GM23338 (cell line): ENCODE data around the gene PDP2. TPM values are rescaled to one million over a fixed set of nuclear protein-coding genes. Genes with fewer than 3 reads are reported as not detected.
A peak's percentile ranks its signal among the peaks of the same experiment; 100 is the strongest.

Experiments used
- ATAC-seq: fragments of 200-7000 bp; cut with Tn5 transposase; 3 replicates; pipeline ENCODE4 v1.9.1; 2020
- DNase-seq: peaks from one replicate; pipeline ENCODE4 v3.0.0-alpha.2; 2015; ENCODE audit warnings: low spot score
- H2AFZ ChIP-seq: fragments of 200-600 bp; sonication (generic); 2 replicates; pipeline ENCODE4 v1.8.0; 2016; ENCODE audit warnings: antibody characterized with exemption, mild to moderate bottlenecking, moderate library complexity
- H3F3A ChIP-seq: fragments of 200-600 bp; sonication (generic); replicated peaks from 2 replicates; pipeline ENCODE4 v1.8.0; 2017; ENCODE audit warnings: antibody characterized with exemption, mixed run types, low read depth
- H3K27ac ChIP-seq: fragments of 200-600 bp; sonication (generic); 2 replicates; pipeline ENCODE4 v1.6.1; 2016; ENCODE audit warnings: low read depth
- H3K27me3 ChIP-seq: fragments of 200-600 bp; sonication (generic); 2 replicates; pipeline ENCODE4 v1.8.0; 2016; ENCODE audit warnings: mild to moderate bottlenecking, mixed run types, moderate library complexity; ENCODE audit not compliant: insufficient read depth
- H3K36me3 ChIP-seq: fragments of 200-600 bp; sonication (generic); 2 replicates; pipeline ENCODE4 v1.8.0; 2016; ENCODE audit warnings: mild to moderate bottlenecking; ENCODE audit not compliant: insufficient read depth
- H3K4me1 ChIP-seq: fragments of 200-600 bp; sonication (generic); 2 replicates; pipeline ENCODE4 v1.8.0; 2016; ENCODE audit warnings: mild to moderate bottlenecking, moderate library complexity; ENCODE audit not compliant: insufficient read depth
- H3K4me2 ChIP-seq: fragments of 200-600 bp; sonication (generic); 2 replicates; pipeline ENCODE4 v1.7.1; 2017; ENCODE audit warnings: mixed run types
- H3K4me3 ChIP-seq: fragments of 200-600 bp; sonication (generic); 2 replicates; pipeline ENCODE4 v1.6.1; 2016; ENCODE audit warnings: mixed run types
- H3K79me2 ChIP-seq: fragments of 200-600 bp; sonication (generic); replicated peaks from 2 replicates; pipeline ENCODE4 v1.8.0; 2017; ENCODE audit warnings: mild to moderate bottlenecking; ENCODE audit not compliant: insufficient read depth
- H3K9me2 ChIP-seq: fragments of 200-600 bp; sonication (generic); 2 replicates; pipeline ENCODE4 v1.8.0; 2017; ENCODE audit not compliant: insufficient read depth
- H4K20me1 ChIP-seq: fragments of 200-600 bp; sonication (generic); replicated peaks from 2 replicates; pipeline ENCODE4 v1.8.0; 2017; ENCODE audit warnings: mild to moderate bottlenecking; ENCODE audit not compliant: insufficient read depth
- H3K27ac Mint-ChIP-seq: 2 replicates; pipeline ENCODE4 v1.8.0; 2020; ENCODE audit warnings: inconsistent platforms, mild to moderate bottlenecking, moderate library complexity, mixed read lengths
- H3K27me3 Mint-ChIP-seq: 3 replicates; pipeline ENCODE4 v1.8.0; 2022; ENCODE audit warnings: low read depth, mild to moderate bottlenecking, moderate library complexity, mixed read lengths, inconsistent platforms; ENCODE audit not compliant: insufficient read depth, poor library complexity
- H3K36me3 Mint-ChIP-seq: 3 replicates; pipeline ENCODE4 v1.8.0; 2021; ENCODE audit warnings: low read depth, mild to moderate bottlenecking, inconsistent platforms, moderate library complexity, mixed read lengths
- H3K4me1 Mint-ChIP-seq: 3 replicates; pipeline ENCODE4 v1.8.0; 2020; ENCODE audit warnings: mild to moderate bottlenecking, inconsistent platforms, mixed read lengths
- H3K4me3 Mint-ChIP-seq: 3 replicates; pipeline ENCODE4 v1.8.0; 2021; ENCODE audit warnings: moderate library complexity, mild to moderate bottlenecking, inconsistent platforms, mixed read lengths
- H3K9me3 Mint-ChIP-seq: 3 replicates; pipeline ENCODE4 v1.8.0; 2020; ENCODE audit warnings: moderate library complexity, mild to moderate bottlenecking, inconsistent platforms, mixed read lengths
- CTCF ChIP-seq, 2 experiments: fragments of 200-600 bp in 1 of 2; sonication (generic) in 1 of 2; conservative IDR thresholded peaks; 2 replicates each; pipeline versions ENCODE4 v1.5.1 to v1.6.1; 2016 to 2017; ENCODE audit warnings: antibody characterized with exemption in 2 of 2, low read depth in 2 of 2, mild to moderate bottlenecking in 2 of 2, moderate library complexity in 1 of 2
- ETS1 ChIP-seq: IDR thresholded peaks from 2 replicates; pipeline ENCODE4 v1.6.1; 2016; ENCODE audit warnings: antibody characterized with exemption
- EZH2 ChIP-seq: fragments of 200-600 bp; sonication (generic); IDR thresholded peaks from one replicate; pipeline ENCODE4 v1.8.0; 2017; ENCODE audit warnings: antibody characterized with exemption, mild to moderate bottlenecking, low read depth; ENCODE audit not compliant: unreplicated experiment
- EZH2phosphoT487 ChIP-seq: fragments of 200-600 bp; sonication (generic); IDR thresholded peaks from one replicate; pipeline ENCODE4 v1.8.1; 2018; ENCODE audit warnings: antibody characterized with exemption; ENCODE audit not compliant: unreplicated experiment
- NANOG ChIP-seq: IDR thresholded peaks from 2 replicates; pipeline ENCODE4 v1.6.1; 2016; ENCODE audit warnings: antibody characterized with exemption, borderline replicate concordance
- POLR2AphosphoS5 ChIP-seq: IDR thresholded peaks from 2 replicates; pipeline ENCODE4 v1.6.1; 2016; ENCODE audit warnings: antibody characterized with exemption, low read depth
- STAT1 ChIP-seq: IDR thresholded peaks from one replicate; pipeline ENCODE4 v1.6.1; 2016; ENCODE audit warnings: antibody characterized with exemption; ENCODE audit not compliant: unreplicated experiment
- ZNF331 ChIP-seq: fragments of 250-450 bp; sonication (Bioruptor Pico); IDR thresholded peaks from 2 replicates; pipeline ENCODE4 v1.5.0; 2020; ENCODE audit warnings: low read depth, mild to moderate bottlenecking, moderate library complexity
- polyA plus RNA-seq: library from polyadenylated mRNA; unstranded; fragments of >200 nt; fragmentation: Nextera tagmentation; extraction: Ambion mirVana; gene quantifications from 2 replicates; pipeline ENCODE4 v1.2.1, GENCODE V29; 2016
- total RNA-seq: library from RNA; depleted of rRNA; stranded (reverse); fragments of >200 nt; shearing (Covaris generic); gene quantifications from 2 replicates; pipeline ENCODE4 v1.2.3, GENCODE V29; 2014
- TF ChIP-seq, protein P1 (sequence below): fragments of 250-450 bp; sonication (Bioruptor Pico); IDR thresholded peaks from 2 replicates; pipeline ENCODE4 v1.5.0; 2020; ENCODE audit warnings: mild to moderate bottlenecking, moderate library complexity

PDP2 gene
- total and polyA plus RNA-seq, 2 experiments from 2014 or later, result 9.0 to 23.2 TPM

DNA sequence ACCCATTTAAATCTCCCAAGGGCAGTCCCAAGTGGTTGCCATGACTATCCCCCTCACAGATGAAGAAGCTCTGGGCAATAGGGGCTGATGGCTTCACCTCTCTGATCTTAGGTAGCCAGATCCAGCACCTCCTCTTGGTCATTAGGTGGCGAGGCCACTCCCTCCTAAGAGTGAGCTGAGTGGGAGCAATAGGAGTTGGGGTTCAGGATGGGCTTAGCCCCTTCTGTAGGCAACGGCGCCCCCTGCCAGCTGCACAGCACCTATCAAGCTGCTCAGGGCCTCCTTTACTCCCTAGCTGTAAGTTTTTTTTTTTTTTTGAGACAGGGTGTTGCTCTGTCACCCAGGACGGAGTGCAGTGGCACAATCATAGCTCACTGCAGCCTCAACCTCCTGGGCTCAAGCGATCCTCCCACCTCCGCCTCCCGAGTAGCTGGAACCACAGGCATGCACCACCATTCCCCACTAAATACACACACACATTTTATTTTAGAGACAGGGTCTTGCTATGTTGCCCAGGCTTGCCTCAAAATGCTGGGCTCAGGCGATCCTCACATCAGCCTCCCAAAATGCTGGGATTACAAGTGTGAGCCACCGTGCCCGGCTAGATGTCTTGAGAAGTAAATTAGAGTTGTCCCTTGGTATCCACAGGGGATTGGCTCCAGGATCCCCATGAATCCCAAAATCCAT, 48.5 kb downstream of the PDP2 start:
- Mint-ChIP-seq H3K4me1 (peaks cover 16% of the 10 kb centered on the region), H3K27me3 (peaks cover 46% of the 10 kb centered on the region), H3K9me3 (no peaks in the 10 kb centered on the region; the same call in 2 of the 3 replicates), H3K4me3 (no peak overlapping the region), H3K27ac (no peak overlapping the region), H3K36me3 (peaks cover 3% of the 10 kb centered on the region; the same call in 1 of the 3 replicates)
- Histone ChIP-seq H4K20me1 (no peaks in the 10 kb centered on the region; the same call in 1 of the 2 replicates), H3K36me3 (no peaks in the 10 kb centered on the region), H3K4me3 (no peak overlapping the region), H3K27me3 (peaks cover 44% of the 10 kb centered on the region), H3K79me2 (peaks cover 3% of the 10 kb centered on the region; the same call in 1 of the 2 replicates), H3K4me1 (peaks cover 8% of the 10 kb centered on the region), H3K27ac (no peak overlapping the region), H2AFZ (no peak overlapping the region), H3K9me2 (no peaks in the 10 kb centered on the region), H3F3A (0 out of 2 replicates have a peak, but pooled peaks cover 3% of the 10 kb centered on the region), H3K4me2 (no peak overlapping the region)
- DNase-seq (peak; percentile 88), ATAC-seq (peak; percentile 63)
- TF ChIP-seq CTCF (conservative IDR thresholded peaks at IDR 0.05; ENCODE audit: low read depth in 2 of 2) (peak; percentile 70 to 83), EZH2phosphoT487 (no peak), NANOG (no peak), ZNF331 (CRISPR knock-in tag) (no peak), STAT1 (no peak), POLR2AphosphoS5 (no peak)

GRCh38 chr16:66930189-66930588, 49.9 kb downstream of the PDP2 start:
- Mint-ChIP-seq H3K36me3 (peaks cover 5% of the 10 kb centered on the region; the same call in 1 of the 3 replicates), H3K9me3 (no peaks in the 10 kb centered on the region; the same call in 2 of the 3 replicates), H3K27ac (no peak overlapping the region), H3K4me3 (no peak overlapping the region), H3K4me1 (peaks cover 18% of the 10 kb centered on the region), H3K27me3 (peaks cover 47% of the 10 kb centered on the region)
- ATAC-seq (no peak), DNase-seq (no peak)
- H3K9me2 ChIP-seq, result no peaks in the 10 kb centered on the region
- no peaks in the 10 kb centered on the region for H3K36me3 ChIP-seq
- H2AFZ ChIP-seq, result no peak overlapping the region
- H3F3A ChIP-seq, result 0 out of 2 replicates have a peak, but pooled peaks cover 6% of the 10 kb centered on the region
- peaks cover 40% of the 10 kb centered on the region for H3K27me3 ChIP-seq
- H3K4me1 ChIP-seq, result peaks cover 8% of the 10 kb centered on the region
- H3K4me3 ChIP-seq, result no peak overlapping the region
- H4K20me1 ChIP-seq, result no peaks in the 10 kb centered on the region; the same call in 1 of the 2 replicates
- H3K4me2 ChIP-seq, result no peak overlapping the region
- H3K79me2 ChIP-seq, result peaks cover 3% of the 10 kb centered on the region; the same call in 1 of the 2 replicates
- H3K27ac ChIP-seq, result no peak overlapping the region
- TF ChIP-seq POLR2AphosphoS5 (no peak), EZH2 (no peak), ETS1 (no peak), NANOG (no peak), CTCF (conservative IDR thresholded peaks at IDR 0.05; ENCODE audit: low read depth in 2 of 2) (no peak)
- TF ChIP-seq, protein P1, sequence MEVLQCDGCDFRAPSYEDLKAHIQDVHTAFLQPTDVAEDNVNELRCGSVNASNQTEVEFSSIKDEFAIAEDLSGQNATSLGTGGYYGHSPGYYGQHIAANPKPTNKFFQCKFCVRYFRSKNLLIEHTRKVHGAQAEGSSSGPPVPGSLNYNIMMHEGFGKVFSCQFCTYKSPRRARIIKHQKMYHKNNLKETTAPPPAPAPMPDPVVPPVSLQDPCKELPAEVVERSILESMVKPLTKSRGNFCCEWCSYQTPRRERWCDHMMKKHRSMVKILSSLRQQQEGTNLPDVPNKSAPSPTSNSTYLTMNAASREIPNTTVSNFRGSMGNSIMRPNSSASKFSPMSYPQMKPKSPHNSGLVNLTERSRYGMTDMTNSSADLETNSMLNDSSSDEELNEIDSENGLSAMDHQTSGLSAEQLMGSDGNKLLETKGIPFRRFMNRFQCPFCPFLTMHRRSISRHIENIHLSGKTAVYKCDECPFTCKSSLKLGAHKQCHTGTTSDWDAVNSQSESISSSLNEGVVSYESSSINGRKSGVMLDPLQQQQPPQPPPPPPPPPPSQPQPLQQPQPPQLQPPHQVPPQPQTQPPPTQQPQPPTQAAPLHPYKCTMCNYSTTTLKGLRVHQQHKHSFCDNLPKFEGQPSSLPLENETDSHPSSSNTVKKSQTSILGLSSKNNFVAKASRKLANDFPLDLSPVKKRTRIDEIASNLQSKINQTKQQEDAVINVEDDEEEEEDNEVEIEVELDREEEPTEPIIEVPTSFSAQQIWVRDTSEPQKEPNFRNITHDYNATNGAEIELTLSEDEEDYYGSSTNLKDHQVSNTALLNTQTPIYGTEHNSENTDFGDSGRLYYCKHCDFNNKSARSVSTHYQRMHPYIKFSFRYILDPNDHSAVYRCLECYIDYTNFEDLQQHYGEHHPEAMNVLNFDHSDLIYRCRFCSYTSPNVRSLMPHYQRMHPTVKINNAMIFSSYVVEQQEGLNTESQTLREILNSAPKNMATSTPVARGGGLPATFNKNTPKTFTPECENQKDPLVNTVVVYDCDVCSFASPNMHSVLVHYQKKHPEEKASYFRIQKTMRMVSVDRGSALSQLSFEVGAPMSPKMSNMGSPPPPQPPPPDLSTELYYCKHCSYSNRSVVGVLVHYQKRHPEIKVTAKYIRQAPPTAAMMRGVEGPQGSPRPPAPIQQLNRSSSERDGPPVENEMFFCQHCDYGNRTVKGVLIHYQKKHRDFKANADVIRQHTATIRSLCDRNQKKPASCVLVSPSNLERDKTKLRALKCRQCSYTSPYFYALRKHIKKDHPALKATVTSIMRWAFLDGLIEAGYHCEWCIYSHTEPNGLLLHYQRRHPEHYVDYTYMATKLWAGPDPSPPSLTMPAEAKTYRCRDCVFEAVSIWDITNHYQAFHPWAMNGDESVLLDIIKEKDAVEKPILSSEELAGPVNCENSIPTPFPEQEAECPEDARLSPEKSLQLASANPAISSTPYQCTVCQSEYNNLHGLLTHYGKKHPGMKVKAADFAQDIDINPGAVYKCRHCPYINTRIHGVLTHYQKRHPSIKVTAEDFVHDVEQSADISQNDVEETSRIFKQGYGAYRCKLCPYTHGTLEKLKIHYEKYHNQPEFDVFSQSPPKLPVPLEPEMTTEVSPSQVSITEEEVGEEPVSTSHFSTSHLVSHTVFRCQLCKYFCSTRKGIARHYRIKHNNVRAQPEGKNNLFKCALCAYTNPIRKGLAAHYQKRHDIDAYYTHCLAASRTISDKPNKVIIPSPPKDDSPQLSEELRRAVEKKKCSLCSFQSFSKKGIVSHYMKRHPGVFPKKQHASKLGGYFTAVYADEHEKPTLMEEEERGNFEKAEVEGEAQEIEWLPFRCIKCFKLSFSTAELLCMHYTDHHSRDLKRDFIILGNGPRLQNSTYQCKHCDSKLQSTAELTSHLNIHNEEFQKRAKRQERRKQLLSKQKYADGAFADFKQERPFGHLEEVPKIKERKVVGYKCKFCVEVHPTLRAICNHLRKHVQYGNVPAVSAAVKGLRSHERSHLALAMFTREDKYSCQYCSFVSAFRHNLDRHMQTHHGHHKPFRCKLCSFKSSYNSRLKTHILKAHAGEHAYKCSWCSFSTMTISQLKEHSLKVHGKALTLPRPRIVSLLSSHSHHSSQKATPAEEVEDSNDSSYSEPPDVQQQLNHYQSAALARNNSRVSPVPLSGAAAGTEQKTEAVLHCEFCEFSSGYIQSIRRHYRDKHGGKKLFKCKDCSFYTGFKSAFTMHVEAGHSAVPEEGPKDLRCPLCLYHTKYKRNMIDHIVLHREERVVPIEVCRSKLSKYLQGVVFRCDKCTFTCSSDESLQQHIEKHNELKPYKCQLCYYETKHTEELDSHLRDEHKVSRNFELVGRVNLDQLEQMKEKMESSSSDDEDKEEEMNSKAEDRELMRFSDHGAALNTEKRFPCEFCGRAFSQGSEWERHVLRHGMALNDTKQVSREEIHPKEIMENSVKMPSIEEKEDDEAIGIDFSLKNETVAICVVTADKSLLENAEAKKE (CRISPR knock-in tag), result no peak
